Suppressor macrophage treated with lipopolysaccharide for 1 hour (primary cell): ENCODE results near the gene TREML2.
"Not testable (repeated sequence)": the region's sequence is repeated elsewhere in the genome, so short reads cannot be mapped to it uniquely, and the experiment has no call there.

Source experiments
- DNase-seq, 3 donors: peaks; one replicate each; pipeline ENCODE4 v3.0.0-alpha.2; 2020 to 2022

The TREML2 gene

DNA sequence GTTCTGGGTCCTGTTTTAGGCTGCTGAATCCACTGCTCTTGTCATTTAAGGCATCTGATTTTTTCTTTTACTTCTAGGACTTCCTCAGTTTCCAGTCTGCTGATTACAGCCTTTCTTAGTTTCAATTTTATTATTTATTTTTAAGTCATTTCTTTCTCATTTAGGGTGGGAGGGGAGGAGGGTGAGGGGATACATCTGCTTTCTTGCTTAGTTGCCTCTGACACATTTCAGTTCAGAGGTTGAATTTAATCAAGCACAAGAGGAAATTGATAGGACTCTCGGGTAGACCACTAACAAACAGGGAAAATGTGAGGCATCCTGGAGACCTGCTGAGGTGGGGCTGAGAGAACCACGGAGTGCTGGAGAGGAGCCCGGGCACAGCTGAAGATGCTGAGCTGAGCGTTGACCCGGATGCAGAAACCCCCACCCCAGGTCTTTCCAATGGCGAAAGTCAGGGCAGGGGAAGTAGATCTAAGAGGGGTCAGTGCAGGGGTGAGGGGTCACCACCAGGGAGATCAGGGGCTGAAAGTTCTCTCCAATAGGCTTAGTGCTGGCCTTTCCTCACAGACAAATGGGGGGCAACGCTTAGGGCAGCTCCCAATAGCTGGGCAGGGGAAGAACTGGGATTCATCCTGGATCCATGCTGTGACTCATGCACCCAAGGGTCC lies 7.6 kb upstream of the TREML2 start:
- no peak for DNase-seq

DNA sequence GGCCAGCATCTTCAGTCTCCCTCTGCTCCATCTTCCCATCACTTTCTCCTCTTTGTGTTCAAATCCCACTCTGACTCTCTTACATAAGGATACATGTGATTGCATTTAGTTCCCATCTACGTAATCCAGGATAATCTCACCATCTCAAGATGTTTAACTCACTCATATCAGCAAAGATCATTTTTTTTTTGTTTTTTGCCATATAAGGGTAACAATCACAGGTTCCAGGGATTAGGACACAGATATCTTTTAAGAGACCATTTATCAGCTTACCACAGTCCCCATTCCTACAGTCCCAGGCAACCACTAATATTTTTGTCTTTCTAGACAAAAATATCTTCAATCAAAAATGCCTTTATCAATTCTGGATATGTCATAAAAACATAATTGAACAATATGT lies 3.2 kb upstream of the TREML2 start:
- DNase-seq: no peak

DNA sequence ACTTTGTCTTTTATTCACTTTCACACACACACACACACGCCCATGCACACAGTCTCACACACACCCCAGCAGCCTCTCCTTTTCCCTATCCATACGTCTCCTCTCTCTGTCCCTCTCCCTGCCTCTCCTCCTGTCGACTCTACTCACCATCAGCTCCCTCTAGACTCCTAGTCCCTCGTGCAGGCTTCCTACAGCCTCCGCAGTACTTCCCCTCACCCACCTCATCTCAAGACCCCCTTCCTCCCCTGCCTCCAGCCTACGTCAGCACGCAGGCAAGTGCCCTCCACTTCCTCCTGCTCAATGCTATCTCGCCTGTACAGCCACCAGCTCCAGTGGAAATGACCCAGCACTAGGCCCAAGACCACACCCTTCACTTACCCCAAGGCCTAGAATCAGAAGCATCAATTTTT lies 820 bp upstream of the TREML2 start:
- DNase-seq: no peak

DNA sequence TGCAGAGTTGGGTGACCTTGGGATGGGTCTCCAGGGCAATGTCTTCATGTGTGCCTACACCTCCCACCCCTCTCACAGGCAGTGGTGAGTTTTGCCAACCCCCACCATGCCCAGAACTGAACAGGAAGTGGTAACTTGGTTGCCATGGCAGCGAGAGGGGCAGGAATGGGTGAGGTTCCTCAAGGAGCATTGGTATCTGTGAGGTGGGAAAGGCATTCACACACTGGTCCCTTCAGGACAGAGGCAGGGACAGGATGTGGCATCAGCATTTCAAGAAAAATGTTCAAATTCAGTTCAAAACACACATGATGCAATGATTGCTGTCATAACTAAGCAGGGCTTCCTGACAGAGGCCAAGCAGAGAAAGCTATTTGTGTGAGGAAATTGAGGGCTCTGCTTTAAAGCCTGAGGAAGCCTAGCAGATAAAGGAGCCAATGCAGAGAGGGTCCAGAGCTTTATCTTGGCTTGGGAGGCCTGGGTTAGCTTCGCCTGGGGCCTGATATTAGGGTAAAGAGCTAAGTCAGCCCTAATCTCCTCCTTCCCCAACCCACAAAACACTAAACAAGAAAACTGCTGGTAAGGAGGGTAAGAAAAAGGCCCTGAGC lies 551 bp downstream of the TREML2 start:
- DNase-seq: peak; percentile 39 to 66 (median 61)

DNA sequence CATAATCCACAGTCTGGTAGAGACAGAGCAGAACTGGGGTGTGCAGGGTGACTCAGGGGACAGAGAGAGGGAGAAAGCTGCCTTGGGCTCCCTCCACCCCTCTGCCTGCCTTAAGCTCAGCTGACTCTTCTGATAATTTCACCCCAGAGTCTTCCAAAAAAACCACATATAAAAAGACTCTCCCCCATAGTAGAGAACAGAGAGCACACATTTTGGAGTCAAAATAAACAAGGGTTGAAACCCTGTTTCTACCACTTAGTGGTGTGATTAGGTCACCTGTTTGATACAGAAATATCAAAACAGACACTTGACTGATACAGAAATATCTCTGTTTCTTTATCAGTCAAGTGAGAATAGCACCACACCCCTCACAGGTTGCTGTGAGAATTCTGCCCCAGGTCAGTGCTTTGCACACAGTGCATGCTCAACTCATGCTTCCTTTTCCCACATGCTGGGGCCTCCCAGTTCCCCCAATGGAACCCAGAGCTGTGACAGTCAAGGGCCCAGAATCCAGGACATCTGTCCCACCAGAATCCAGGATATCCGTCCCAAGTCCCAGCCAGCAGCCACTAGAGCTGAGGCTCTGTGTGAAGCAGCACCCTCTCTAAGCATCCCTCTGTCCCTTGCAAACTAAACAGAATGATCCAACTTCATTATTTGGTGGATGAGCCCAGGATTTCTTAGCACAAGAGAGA lies 1.2 kb downstream of the TREML2 start:
- DNase-seq: no peak

DNA sequence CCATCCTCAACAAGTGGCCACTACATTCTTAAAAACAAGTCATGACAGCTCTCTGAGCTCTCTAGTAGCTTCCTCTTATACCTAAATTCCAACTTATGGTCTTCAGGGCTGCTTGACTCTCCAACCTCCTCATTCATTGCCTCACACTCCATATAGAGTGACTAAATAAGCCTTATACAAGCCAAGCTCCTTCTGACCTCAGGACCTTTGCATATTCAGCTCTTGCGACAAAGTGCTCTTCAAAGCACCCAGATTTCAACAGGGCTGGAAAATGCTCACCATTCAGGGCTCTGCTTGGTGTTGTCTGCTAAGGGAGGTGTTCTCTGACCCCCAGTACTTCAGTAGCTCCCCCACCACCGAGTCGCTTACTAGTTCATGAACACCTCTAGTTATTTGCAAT lies 3.7 kb downstream of the TREML2 start:
- DNase-seq: no peak

DNA sequence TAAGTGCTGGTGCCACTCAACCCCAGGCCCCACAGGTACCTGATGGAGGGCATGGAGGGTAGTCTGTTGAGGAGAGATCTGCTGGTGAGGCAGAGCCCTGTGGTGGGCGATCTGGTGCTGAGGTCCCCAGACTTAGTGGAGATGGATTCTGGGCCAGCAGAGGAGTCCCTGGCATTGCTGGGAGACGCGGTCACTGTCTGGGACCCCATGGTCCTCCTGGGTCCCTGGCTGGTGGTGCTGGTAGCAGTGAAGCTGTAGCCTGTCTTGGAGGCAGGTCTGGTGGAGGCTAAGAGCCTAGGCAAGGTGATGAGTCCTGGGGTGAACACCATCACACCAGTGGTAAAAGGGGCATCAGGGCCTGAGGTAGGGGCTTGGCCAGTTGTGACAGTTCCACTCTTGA lies 6.6 kb downstream of the TREML2 start:
- no peak for DNase-seq

DNA sequence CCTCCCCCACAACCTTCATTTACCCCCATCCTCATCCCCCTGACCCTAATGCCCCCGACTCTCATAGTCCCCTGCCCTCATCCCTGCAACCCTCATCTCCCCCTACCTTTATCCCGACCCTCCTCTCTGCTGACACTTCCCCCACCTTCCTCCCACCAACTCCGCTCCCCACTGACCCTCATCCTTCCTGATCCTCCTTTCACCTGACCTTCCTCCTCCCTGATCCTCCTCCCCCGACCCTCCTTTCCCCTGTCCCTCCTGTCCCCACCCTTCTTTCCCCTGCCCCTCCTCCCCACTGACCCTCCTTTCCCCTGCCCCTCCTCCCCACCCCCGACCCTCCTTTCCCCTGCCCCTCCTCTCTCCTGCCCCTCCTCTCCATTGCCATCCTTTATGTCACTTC lies 7.1 kb downstream of the TREML2 start:
- DNase-seq: no peak

DNA sequence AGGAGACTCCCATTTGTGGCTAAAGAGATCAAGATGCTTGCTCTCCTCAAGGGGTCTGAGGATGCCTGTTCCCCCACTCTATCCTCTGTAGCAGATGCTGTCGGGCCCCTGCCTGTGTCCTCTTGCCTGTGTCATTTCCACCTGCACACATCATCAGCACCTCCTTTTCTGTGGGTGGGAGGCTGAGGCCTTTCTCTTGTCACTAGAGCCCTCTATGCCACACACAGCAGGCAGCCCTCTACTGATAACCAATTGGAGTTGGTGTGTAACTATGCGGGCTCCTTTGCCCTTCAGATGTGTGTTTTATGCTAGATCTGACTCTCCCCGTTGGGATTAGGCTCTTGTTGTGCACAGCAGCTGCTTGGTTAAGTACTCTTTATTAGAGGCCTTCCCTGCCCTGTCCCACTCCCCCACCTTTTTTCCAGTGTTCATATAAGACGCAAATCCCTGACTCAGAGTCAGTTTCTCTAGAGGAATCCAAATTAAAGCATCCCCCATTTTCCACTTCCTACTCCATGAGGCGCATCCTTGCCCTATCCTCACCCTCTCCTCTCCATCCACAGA lies 7.7 kb downstream of the TREML2 start:
- no peak for DNase-seq

DNA sequence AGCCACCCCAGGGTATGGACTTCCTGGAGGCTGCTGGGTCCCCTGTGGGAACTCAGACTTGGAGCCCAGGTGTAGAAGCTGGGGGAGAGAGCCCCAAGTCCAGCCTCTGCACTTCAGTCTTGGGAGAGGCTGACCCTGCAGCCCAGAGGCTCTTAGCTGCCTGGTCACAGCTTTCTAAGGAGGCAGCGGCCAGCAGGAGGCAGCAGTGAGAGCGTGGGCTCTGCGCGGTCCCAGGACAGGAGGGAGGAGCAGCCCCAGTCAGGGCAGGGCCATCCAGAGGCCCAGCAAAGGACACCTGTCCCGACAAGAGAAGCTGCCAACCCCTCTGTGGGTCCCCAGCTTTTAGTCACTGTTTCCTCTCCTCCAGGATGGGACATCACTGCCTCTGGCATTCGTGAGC lies 9.4 kb downstream of the TREML2 start:
- DNase-seq: peak in 2 of 3 donors; percentile 73 to 83

DNA sequence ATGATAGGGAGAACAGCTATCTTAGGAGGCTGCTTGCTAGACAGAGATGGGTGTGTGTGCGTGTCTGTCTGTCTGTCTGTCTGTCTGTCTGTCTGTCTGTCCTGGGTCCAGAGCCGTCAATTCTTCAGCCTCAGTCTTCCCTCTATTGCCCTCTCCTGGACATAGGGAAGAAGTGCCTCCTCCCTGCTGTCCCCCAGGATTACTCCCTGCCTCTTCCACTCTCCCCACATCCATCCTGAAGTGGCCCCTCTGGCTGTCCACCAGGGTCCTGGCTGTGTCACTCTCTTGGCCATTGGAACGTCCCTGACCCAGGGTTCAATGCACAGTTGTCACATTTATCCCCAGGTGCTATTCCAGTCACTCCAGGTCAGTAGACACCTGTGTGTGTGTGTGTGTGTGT lies 10.2 kb downstream of the TREML2 start:
- DNase-seq: no peak

DNA sequence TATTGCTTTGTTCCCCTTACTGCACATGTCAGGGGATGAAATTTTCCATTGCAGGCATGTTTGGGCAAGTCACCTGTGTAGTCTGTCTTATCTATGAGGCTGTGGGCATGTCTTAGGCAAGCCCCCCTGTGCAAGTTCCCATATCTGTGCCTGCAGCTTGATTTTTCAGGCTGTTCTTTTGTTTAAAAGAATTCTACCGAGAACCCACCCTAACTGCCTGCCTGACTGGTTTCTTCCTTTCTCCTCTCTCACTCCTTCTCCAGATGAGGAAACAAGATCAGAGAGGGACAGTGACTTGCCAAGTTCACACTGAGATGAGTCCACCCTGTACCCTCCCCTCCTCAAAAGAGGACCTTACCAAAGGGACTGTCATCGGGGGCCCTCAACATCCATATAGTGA lies 11.0 kb downstream of the TREML2 start:
- DNase-seq: no peak

DNA sequence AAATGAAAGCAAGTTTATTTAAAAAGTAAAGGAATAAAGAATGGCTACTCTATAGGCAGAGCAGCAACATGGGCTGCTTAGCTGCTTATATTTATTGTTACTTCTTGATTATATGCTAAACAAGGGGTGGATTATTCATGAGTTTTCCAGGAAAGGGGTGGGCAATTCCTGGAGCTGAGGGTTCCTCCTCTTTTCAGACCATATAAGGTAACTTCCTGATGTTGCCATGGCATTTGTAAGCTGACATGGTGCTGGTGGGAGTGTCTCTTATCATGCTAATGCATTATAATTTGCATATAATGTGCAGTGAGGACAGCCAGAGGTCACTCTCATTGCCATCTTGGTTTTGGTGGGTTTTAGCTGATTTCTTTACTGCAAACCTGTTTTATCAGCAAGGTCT lies 11.9 kb downstream of the TREML2 start:
- DNase-seq: not testable (repeated sequence)

DNA sequence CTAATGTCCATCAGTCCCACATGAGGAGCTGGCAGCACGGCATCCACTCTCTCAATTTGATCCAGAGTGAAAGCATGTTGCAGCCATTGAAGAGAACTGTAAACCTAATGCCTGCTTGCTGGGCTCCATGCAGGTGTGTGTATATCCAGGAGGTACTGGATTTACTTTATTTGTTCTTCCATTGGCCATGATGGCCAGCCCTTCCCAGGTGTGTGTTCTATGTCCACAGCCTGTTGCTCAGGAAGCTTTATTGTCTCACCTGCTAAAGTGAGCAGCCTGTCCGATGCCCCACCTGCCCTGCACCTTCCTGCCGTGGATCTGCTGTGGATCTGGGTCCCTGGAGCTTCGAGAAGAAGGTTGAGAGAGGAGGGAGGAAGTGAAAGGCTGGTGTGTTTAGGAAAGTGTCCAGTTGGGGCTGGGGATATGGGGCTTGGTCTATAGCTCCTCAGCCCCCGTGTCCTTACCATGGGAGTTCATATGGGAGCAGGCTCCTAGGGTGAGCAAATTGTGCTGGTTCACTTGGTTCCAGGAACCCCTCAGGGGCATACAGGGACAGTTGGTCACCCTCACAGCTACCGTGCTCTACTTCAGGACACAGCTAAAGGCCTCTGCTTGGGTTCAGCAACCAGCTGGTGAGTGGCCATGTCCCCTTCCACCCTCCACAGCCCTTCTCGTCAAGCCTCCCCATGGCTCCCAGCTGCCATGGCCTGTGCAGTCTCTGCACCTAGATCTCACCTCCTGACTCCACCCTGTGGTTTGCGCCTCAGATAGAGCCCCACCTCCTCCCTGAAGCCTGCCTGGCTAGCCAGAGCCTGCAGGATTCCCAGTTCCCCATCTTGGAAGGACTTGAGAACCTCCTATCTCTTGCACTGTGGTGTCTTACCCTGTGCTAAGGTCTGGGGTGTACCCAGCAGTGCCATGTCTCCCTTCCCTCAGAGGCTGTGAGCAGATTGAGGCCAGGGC lies 12.7 kb downstream of the TREML2 start:
- DNase-seq: no peak

DNA sequence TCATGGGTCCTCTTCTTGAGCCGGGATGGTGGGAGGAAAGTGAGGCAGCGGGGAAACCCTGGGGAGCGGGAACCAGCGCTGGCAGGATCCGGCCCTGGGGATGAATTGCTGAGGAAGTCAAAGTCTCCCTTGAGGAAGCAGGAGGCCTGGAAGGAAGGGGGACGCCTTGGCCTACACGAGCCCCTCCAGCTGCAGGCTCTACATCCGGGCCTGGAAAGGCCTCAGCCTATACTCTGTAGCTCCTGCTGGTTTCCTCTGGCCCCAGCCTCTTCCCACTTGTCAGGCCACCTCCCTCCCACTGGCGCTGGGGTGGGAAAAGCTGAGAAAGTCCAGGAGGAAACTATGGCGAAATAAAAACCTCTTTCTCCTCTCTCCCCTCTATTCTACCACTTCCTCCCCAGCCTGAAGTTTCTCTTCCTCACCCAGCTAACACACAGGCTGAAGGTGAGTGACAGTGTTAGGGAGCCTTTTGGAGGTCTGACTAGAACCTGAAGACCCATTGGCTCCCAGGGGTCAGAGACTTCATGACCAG lies 14.9 kb downstream of the TREML2 start:
- peak; percentile 58 to 76 (median 73) for DNase-seq

DNA sequence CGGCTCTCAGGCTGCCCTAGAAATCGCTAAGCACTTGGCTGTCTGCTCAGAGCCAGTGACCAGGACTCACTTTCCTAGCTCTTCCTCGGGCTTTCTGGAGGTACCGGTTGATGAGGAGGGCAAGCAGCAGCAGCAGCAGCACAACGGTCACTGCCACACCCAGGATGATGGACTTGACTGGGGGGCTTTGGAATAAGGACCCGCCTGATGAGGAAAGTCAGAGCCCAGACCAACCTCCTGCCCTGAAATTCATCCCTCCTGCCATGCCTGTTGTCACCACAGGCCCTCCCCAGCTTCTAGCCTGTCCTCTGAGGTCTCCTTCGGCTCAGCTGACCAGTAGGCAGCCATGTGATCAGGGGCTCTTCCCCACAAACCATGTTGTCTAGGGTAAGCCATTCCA lies 16.2 kb downstream of the TREML2 start:
- DNase-seq: no peak

DNA sequence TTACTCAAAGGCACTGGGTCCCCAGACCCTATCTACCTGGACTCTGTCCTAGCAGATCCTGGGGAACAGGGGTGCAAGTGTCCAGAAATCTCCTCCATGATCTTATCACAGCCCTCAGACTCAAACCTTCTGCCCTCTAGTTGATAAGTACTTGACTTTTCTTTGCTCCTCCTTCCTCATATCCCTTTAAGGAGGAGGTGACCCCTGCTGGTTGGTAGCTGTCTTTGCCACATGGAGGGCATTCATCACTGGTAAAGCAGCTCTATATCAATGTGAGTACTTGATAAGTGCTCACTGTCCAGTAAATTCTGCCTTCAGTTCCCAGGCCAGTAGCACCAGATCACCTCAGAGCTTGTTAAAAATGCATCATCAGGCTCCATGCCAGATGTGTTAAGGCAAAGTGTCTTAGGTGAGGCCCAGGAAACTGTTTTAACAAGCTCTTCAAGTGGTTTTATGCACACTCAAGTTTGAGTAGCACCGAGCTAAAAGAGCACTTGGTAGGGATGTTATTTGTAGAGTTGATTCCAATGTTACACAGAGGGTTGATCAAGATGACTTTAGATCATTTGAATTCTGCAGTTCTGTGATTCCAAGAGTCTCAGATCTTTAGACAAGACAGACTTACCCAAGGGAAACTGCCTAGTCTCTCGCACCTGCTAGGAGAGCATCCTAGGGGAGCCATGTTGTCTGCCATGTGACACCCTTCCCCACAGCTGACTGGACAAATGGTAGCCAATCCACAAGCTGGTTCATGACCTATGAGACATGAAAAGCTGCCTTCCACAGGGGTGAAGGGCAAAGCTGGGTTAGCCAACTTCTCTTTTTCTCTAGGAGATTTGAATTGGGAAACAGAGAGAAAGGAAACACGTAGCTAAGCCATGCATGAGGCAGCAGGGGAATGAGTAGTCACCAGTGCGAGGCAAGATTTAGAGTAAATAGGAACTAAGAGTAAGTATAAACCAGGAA lies 18.6 kb downstream of the TREML2 start:
- peak; percentile 91 to 98 (median 97) for DNase-seq

DNA sequence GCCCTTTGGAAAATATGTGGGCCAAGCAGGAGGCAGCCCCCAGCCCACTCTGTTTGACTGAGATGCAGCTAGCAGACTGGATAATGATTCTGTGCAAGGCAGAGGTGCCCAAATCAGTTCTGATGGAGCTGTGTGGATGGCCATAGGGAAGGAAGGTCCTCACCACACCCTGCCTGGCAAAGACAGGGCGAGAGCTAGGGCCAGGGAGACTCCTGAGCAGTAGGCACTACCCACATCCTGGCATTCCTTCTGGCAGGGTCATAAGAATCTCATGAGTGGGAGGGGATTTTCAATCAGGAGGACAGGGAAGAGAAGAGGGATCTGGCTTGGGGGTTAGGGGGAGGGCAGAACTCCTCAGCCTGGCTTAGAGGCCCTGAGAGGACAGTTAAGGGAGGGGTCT lies 19.4 kb downstream of the TREML2 start:
- DNase-seq: no peak

DNA sequence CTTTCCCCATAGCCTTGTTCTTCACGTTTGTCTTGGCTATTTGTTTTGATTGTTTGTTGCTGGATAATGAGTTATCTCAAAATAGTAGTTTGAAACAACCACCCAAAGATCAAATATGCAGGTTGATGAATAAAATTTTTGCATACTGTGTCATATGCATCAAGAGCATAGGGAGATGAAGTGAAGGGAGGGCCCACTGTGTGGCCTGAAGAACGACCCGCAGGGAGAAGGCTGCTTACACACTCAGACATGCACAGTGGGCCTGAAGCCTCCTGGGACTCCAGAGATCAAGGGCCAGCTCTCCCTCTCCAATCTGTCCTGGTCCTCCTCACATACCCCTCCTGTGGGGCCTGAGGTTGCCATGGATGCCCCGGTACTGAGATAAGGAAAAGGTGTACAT lies 21.8 kb downstream of the TREML2 start:
- DNase-seq: no peak

DNA sequence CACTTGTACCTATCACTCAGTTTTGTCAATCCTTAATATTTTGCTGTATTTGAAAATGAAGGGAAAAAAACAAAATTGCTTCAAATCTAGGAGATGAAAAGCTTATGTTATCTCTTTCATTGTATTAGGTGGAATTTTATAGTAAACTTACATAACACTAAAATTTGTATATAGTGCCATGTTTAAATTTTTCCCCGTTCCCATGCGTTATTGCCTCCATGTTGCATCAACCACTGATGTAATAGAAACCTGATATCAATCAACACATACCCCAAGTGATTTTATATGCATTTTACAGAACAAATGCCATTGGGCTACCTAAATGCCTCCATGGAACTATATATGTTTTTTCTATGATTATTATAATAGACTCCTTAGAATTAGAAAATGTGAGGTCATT lies 23.3 kb downstream of the TREML2 start:
- DNase-seq: no peak

DNA sequence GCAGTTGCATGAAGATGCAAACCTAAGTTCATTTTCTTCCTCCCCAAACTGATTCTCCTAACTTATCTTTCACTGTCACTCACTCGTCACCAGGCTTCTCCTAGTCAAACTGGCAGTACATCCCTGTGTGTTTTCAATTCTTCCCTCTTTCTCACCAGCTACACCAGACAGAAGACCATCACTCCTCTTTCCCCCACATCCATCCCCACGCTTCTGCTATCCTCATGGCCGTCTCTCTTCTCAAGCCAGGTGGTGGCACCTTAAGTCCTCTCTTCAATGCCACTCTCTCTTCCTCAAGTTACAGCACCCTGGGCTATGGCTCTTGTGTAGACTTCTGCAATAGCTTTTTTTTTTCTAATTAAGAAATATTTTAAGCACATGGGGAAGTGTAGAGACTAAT lies 23.7 kb downstream of the TREML2 start:
- no peak for DNase-seq
